ENCODE measurements around the gene CHMP2B. TPM values are rescaled to one million over a fixed set of nuclear protein-coding genes. Genes with fewer than 3 reads are reported as not detected.

Gene CHMP2B
- total and polyA plus RNA-seq, 9 of the 15 experiments (the other 6 are each of a cell fraction or from before 2014, with no cell fraction given) = 7.4 to 17.7 (median 10.6) TPM

DNA sequence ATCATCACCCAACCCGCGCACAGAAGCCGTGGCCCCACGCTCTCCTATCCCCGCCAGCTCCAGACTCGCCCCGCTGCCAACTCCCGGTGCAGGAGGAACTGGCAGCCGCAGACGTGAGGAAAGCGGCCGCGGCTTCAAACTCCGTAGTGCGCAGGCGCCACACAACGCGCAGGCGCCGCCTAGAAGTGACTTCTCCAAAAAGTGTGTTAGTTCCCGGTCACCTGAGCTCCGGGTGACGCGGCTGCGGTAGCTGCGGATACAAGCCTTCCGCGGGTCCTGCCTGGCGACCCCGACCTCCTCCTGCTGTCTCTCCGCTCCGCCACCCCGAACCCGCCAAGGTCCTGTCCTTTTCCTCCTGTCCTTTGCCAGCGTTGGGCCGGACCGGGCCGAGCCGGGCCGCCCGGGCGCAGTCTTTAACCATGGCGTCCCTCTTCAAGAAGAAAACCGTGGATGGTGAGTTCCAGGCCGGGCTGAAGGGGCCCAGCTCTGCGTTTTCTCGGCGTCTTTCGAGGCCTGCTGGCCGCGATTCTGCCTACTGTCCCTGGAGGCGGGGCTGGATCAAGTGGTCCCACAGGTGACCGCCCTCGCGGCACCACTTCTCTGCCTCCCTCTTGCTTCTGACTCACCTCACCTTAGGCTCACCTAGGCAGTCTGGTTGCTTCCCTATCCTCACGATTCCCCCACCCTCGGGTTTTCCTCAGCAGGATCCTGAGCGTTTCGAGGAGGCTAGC lies at the start of gene CHMP2B (continued):
- TF ChIP-seq, protein P1, sequence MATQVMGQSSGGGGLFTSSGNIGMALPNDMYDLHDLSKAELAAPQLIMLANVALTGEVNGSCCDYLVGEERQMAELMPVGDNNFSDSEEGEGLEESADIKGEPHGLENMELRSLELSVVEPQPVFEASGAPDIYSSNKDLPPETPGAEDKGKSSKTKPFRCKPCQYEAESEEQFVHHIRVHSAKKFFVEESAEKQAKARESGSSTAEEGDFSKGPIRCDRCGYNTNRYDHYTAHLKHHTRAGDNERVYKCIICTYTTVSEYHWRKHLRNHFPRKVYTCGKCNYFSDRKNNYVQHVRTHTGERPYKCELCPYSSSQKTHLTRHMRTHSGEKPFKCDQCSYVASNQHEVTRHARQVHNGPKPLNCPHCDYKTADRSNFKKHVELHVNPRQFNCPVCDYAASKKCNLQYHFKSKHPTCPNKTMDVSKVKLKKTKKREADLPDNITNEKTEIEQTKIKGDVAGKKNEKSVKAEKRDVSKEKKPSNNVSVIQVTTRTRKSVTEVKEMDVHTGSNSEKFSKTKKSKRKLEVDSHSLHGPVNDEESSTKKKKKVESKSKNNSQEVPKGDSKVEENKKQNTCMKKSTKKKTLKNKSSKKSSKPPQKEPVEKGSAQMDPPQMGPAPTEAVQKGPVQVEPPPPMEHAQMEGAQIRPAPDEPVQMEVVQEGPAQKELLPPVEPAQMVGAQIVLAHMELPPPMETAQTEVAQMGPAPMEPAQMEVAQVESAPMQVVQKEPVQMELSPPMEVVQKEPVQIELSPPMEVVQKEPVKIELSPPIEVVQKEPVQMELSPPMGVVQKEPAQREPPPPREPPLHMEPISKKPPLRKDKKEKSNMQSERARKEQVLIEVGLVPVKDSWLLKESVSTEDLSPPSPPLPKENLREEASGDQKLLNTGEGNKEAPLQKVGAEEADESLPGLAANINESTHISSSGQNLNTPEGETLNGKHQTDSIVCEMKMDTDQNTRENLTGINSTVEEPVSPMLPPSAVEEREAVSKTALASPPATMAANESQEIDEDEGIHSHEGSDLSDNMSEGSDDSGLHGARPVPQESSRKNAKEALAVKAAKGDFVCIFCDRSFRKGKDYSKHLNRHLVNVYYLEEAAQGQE (IDR thresholded peaks at IDR 0.05; ENCODE audit: borderline replicate concordance) = no peak
- TF ChIP-seq, protein P1 (CRISPR knock-in tag; IDR thresholded peaks at IDR 0.05; ENCODE audit: low read depth) = no peak
- TF ChIP-seq ZNF561 (CRISPR knock-in tag; conservative IDR thresholded peaks at IDR 0.05) (no peak), ZNF445 (CRISPR knock-in tag; IDR thresholded peaks at IDR 0.05; ENCODE audit: low read depth) (no peak), WHSC1 (IDR thresholded peaks at IDR 0.05; ENCODE audit: low read length) (no peak), KAT8 (IDR thresholded peaks at IDR 0.05; ENCODE audit: low read depth) (no peak), RBM25 (IDR thresholded peaks at IDR 0.05; ENCODE audit: low read depth, low read length, severe bottlenecking) (no peak), POLR2B (IDR thresholded peaks at IDR 0.05; ENCODE audit: low read depth, partially characterized antibody) (peak; percentile 68), SMAD1 (IDR thresholded peaks at IDR 0.05; ENCODE audit: low read depth, low read length, partially characterized antibody) (no peak), PTRF (tag; IDR thresholded peaks at IDR 0.05) (no peak), SUPT5H (IDR thresholded peaks at IDR 0.05) (peak; percentile 69; the same call in 1 of the 2 replicates), ZEB2 (IDR thresholded peaks at IDR 0.05) (peak; percentile 82), ZNF586 (CRISPR knock-in tag; conservative IDR thresholded peaks at IDR 0.05) (no peak), RBBP5 (IDR thresholded peaks at IDR 0.05; ENCODE audit: borderline replicate concordance, insufficient read depth, low read length, poor library complexity, severe bottlenecking) (peak; percentile 74), FOXP1 (CRISPR knock-in tag; IDR thresholded peaks at IDR 0.05) (peak; percentile 4; the same call in 1 of the 2 replicates)
- TF ChIP-seq, protein P2, sequence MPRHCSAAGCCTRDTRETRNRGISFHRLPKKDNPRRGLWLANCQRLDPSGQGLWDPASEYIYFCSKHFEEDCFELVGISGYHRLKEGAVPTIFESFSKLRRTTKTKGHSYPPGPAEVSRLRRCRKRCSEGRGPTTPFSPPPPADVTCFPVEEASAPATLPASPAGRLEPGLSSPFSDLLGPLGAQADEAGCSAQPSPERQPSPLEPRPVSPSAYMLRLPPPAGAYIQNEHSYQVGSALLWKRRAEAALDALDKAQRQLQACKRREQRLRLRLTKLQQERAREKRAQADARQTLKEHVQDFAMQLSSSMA (CRISPR knock-in tag; IDR thresholded peaks at IDR 0.05) = no peak
- TF ChIP-seq, protein P3, sequence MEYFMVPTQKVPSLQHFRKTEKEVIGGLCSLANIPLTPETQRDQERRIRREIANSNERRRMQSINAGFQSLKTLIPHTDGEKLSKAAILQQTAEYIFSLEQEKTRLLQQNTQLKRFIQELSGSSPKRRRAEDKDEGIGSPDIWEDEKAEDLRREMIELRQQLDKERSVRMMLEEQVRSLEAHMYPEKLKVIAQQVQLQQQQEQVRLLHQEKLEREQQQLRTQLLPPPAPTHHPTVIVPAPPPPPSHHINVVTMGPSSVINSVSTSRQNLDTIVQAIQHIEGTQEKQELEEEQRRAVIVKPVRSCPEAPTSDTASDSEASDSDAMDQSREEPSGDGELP (CRISPR knock-in tag; IDR thresholded peaks at IDR 0.05; ENCODE audit: borderline replicate concordance) = peak; percentile 41; the same call in 1 of the 2 replicates
- TF ChIP-seq, protein P4, sequence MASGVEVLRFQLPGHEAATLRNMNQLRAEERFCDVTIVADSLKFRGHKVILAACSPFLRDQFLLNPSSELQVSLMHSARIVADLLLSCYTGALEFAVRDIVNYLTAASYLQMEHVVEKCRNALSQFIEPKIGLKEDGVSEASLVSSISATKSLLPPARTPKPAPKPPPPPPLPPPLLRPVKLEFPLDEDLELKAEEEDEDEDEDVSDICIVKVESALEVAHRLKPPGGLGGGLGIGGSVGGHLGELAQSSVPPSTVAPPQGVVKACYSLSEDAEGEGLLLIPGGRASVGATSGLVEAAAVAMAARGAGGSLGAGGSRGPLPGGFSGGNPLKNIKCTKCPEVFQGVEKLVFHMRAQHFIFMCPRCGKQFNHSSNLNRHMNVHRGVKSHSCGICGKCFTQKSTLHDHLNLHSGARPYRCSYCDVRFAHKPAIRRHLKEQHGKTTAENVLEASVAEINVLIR (CRISPR knock-in tag; IDR thresholded peaks at IDR 0.05) = no peak

Data from K562 (cell line).